GM21786 (cell line): ENCODE data around the gene KIFAP3.
"Not testable (repeated sequence)": the region's sequence is repeated elsewhere in the genome, so short reads cannot be mapped to it uniquely, and the experiment has no call there.

Experiments
- ATAC-seq: cut with Tn5 transposase; IDR thresholded peaks from one replicate; pipeline ENCODE4 v1.9.1; 2021; ENCODE audit not compliant: unreplicated experiment

Gene KIFAP3

DNA sequence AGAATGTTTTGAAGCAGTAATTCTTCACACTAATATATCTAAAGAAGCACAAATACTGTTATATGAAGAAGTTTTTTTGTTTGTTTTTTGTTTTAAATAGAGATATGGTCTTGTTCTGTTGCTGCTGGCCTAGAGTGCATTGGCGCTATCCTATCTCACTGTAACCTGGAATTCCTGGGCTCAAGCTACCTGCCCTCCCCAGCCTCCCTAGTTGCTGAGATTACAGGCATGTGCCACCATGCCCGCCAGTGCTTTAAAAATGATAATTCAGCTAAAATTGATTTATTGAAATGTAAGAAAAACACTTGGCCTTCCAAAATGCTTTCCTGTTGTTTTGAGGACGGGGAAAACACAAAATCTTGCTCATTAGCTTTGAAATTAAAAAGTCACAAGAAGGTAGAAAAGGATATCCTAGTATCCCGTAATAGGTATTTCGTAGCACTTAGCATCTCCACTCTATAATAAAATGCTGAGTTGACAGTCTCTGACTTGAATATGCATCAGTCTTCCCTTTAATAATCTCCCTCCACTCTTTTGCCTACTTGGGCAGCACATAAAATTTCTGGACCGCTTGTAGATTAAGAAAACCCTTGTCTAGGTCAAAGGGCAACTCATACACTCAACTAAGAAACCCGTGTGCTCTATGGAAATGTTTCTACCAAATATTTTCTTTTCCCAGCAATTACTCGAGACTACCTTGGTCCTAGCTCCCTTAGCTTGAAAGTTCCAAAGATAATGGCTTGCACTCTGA is 182.1 kb downstream of the KIFAP3 start:
- no peak for ATAC-seq

DNA sequence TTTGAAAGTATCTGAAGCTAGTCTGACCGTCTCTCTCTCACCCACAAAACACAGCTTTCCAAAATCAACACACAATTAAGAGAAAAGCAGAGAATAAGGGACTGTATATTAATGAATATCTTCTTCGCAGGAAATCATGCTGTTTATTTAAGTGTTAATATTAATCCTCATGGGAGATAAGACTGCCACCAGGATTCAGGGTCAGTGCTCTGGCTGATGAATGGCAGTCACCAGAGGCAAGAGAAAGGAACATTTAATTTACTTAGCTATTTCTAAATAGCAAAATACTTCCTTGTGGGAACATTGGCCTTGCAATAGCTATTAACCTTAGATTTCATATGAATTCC is 183.0 kb downstream of the KIFAP3 start:
- no peak for ATAC-seq

DNA sequence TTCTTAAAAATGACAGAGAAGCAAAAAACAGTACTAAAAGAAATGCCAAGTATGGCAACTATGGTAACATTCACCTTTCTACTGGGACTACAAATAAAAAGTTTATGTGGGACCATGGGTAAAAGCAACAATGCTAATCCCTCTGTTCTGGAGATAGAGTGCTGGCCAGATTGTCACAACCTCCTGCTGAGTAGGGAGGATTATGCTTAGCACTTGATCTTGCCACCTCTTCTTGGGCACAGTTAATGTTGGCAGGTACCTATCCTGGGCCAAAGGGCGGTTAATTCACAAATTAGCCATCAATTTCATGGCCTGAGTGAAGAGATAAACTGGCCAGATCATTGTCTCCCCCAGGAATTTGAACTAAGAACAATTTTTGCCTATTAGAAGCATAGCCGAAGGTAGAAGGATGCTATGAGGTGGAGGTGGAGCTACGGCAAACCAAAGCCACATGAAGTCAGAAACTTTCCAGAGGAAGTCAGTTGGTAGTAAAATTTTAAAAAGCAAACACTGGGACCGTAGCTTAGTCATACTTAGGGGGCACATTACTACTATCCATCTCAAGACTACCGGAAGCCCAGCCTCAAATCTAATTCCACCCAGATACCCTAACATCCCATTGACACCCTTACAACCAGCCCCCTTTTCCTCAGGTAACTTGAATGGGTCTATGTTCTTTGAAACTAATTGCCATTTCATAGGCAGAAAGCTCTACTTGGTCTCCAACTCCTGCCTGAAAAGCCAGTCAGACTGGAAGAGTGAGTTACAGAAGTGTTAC is 183.5 kb downstream of the KIFAP3 start:
- ATAC-seq: no peak

DNA sequence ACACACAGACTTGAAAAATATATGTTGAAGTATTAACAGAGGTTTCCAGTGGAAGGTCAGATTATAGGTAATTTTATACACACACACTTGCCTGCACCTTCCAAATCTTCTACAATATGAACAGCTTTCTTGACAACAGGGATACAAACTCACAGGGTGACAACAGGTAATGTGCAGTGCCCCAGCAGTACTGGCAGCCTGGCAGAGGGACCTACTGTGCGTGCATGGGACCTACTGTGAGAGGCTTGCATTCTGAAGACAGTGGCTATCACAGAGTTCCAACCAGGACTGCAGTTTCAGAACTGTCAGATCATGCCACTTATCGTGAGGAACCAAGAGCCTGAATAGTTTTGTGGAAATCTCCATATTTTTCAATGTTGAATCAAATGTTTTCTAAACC is 184.6 kb downstream of the KIFAP3 start:
- no peak for ATAC-seq

DNA sequence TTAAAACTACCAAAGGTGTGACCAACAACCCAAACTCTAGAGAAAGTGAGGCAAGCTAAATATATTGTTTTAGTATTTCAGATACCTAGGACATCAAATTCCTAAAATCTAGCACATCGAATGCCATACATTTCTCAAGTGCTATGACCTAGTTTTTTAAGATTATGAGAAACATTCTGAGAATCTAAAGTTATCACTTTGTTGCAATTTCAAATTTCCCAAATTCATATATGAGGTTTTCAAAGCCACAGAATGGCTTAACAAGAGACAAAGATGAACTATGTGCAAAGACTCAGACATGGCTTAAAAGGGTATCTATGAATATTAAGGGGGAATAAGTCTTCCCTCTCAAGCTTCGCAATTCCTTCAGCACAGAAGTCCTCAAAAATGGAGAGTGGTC is 187.6 kb downstream of the KIFAP3 start:
- ATAC-seq: no peak

DNA sequence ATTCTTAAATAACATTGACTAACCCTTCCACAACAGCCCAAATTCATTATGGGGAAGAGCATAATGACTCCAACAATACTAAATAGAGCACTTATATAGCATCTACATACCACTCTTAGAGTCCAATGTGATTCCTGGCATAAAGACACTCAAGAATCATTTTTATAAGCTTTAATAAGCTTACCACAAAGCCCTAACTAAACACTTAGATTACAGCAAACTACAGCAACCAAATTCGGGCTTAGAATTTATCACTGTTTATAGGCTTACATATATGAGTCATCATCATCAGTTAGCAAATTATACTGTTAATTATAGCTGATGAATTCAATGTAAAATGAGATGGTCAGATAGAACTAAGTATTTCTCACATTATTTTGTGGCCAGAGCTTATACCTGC is 188.1 kb downstream of the KIFAP3 start:
- no peak for ATAC-seq

DNA sequence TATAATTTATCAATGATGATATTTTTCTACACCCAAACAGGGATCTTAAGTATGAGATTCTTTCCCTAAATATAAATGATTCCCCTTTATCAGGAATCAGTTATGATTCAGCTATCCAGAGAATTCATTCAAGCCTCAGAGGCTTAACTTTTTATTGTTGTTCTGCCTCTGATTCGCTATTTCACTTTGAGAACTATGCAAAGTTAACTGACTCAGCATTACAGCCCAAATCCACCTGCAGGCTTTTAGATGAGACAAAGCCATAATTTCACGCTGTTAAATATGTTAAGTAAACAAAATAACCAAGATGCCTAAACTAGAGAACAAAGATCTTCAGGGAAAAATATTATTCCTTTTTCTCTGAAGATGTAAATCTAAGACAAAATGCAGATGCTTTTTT is 189.3 kb downstream of the KIFAP3 start:
- ATAC-seq: no peak

DNA sequence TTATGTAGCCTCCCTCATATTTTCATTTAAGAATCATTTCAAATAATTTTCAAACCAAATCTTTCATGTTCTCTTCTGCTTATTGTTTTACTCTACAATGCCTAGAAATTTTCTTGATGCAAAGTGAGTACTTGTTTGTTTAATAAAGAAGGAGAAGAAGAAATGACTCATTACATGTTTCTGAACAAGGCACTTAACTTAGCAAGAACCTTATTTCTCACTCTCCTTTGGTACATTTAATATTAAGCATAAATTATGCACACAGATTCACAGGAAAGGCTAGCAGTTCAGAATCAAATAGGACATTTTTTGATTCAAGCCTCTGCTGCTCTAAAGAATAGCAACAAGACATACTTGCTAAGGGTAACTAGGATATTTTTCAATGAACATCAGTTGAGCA is 189.9 kb downstream of the KIFAP3 start:
- ATAC-seq: no peak

DNA sequence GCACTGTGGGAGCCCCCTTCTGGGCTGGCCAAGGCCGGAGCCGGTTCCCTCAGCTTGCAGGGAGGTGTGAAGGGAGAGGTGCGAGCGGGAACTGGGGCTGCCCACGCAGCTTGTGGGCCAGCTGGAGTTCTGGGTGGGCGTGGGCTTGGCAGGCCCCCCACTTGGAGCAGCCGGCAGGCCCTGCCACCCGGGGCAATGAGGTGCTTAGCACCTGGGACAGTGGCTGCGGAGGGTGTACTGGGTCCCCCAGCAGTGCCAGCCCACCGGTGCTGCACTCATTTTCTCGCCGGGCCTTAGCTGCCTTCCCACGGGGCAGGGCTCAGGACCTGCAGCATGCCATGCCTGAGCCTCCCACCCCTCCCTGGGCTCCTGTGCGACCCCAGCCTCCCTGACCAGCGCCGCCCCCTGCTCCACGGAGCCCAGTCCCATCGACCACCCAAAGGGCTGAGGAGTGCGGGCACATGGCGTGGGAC is 192.4 kb downstream of the KIFAP3 start:
- no peak for ATAC-seq

DNA sequence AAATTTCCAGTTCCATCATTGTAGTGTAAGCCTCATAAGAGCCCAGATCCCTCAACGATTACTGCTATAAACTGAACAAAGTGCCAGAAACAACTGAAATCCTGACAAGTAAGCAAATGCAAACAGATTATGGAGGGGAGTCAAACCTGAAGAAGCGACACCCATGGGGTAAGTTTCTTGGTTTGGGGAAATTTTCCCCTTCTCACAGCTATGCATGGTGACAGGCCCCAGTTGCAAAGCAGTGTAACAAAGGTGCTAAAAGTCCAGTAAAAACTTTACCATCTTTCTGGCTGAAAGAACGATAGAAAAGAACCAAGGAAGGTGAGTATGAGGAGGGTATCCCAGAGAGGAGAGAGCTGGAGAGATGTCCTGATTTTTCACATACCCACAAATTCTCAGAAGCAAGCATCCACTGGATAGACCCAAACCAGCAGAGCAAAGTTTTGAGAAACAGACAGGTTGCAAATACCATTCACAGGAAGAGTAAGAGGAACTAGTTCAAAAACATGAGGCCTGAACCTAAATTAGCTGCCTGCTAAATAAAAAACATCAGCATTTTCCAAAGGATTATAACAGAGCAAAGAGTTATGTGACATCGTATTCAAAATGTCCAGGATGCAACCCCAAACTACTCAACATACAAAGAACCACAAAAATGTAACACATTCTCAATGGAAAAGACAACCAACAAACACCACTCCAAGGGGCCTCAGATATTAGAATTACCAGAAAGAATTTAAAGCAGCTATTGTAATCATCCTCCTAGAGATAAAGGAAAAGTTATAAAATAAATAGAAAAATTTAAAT is 195.3 kb downstream of the KIFAP3 start:
- ATAC-seq: no peak

DNA sequence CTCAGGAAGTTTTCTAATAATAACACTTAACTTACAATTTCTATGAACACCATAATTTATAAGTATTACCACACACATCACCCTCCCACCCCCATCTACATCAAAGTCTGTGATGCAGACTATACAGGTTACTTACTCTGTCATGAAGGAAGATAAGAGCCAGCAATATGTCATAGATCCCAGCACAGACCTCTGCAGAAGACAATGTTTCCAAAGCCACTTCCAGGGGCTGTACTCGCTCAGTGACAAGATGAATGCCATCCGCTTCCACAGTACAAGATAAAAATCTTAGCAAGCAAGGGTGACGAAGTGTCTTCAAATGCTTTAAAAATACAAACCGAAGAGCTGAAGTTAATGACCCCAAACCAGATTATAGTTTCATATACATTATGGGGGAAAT is 196.0 kb downstream of the KIFAP3 start:
- ATAC-seq: no peak

DNA sequence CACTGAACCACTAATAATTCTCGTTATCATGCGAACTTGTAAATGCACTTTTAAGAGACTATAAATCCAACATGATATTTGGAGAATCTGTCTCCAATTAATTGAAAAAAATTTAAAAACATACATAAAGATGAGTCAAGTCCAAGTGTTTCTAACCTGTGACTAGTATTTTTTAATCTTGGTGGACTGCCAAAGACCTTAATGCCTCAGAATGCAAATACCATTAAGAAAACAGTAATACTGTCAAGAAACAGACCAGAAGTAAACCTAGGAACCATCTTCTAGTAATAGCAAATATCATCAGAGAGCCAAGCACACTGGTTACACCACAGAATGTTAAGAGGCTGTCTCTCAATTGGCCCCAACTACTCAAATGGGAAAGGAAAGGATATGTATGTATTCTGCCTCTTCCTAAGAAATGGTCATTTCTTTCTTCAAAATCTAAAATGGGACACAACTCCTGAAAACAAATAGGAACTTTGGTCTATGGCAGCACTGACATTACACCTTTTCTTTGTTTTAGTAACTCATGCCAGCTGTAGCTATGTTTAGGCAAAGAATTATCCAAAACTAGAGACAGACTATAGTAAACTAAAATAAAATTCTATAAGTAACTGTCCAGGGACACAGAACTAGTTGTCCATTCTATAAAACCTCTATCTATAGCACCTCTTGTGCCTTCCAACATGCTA is 196.5 kb downstream of the KIFAP3 start:
- ATAC-seq: no peak

DNA sequence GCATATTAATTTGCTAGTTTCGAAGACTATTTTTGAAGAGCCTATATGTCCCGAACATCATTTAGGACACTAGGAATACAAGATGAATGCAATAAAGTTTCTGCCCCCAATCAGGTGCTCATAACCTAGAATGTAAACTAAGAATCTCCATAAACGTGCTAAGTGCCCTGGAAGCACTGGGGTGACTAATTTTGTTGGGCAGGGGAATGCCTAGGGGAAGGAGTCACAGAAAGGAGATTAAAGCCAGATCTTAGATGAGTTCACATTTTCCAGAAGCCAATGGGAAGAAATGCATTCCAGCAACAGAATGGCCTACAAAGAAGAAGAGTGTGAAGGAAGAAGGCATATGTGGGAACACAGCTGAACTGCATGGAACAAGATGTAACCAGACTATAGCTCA is 200.3 kb downstream of the KIFAP3 start:
- no peak for ATAC-seq

DNA sequence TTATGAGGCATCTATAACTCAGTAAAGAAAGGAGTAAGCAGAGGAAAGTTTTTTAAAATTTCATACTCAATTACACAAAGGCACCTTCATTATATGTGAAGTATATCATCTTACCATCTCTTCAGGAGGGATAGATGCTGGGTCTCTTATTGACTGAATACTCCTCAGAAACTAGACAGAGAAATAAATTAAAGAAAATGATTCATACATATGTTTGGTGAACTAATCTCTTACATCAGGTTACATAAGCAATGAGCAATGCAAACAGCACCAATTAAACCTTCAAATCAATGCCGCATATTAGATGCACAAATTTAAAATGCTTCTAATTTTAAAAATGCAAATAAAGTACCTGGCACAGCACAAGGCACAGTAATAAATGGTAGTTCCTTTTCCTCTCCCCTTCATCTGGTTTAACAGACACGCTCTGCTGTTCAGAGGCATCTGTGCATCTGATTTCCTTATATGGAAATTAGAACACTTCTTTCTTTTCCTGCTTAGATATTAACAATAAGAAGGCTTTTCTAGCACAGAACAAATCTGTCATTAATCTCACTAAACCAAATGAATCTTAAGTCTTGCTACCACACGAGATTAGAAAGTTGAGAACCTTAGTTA is 200.8 kb downstream of the KIFAP3 start:
- ATAC-seq: no peak

DNA sequence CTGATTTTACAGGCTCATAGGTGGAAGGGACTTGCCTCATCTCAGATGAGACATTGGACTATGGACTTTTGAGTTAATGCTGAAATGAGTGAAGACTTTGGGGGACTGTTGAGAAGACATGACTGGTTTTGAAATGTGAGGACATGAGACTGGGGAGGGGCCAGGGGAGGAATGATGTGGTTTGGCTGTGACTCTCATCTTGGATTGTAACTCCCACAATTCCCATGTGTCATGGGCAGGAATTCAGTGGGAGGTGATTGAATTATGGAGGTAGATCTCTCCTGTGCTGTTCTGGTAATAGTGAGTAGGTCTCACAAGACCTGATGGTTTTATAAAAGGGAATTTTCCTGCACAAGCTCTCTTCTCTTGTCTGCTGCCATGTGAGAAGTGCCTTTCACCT is 201.6 kb downstream of the KIFAP3 start:
- no peak for ATAC-seq

DNA sequence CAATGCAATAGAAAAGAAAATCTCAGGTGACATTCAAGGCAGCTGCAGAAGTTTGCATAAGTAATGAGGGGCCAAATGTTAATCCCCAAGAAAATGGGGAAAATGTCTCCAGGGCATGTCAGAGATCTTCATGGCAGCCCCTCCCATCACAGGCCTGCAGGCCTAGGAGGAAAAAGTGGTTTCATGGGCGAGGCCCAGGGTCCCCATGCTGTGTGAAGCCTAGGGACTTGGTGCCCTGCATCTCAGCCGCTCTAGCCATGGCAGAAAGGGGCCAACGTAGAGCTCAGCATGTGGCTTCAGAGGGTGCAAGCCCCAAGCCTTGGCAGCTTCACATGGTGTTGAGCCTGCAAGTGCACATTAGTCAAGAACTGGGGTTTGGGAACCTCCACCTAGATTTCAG is 202.5 kb downstream of the KIFAP3 start:
- not testable (repeated sequence) for ATAC-seq
